HG03469 (cell line): ENCODE data around the gene CCSER1.

Experiments used
- ATAC-seq: cut with Tn5 transposase; IDR thresholded peaks from one replicate; pipeline ENCODE4 v1.9.1; 2021; ENCODE audit warnings: mild to moderate bottlenecking, moderate library complexity, moderate number of reproducible peaks; ENCODE audit not compliant: unreplicated experiment

Gene CCSER1

DNA sequence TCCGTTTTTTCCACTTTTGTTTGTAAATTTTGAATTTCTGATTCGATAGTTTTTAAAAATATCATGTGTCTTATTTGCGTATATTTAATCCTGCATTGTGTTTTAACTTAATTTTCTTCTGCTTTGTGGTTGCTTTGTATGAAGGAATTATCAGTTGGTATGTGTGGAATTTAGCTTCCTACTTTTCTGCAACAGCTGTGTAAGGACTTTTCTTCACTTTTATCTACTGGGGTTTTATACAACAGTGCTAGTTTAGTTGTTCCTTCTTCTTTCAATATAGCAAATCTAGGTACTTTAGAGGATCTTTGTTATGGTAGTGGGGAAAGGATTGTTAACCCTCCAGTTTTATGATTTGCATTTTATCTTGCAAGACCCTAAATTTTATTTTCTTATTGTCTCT is 410.3 kb downstream of the CCSER1 start:
- ATAC-seq, result no peak

DNA sequence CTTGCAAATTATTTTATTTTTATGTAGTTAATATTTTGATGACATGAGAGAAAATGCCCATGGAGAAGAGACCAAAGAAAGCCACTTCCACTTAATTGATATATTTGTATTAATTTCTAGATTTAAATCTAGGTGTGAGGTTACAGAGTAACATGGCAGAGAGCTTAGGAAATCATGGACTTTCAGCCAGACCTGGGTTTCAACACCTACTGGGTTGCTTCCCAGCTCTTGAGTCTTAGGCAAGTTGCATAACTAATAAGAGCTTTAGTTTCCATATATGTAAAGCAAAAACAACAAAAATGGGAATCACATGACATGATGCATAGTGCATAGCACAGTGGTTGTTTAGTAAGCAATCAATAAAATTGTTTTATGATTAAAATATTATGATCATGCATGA is 413.3 kb downstream of the CCSER1 start:
- ATAC-seq, result no peak

DNA sequence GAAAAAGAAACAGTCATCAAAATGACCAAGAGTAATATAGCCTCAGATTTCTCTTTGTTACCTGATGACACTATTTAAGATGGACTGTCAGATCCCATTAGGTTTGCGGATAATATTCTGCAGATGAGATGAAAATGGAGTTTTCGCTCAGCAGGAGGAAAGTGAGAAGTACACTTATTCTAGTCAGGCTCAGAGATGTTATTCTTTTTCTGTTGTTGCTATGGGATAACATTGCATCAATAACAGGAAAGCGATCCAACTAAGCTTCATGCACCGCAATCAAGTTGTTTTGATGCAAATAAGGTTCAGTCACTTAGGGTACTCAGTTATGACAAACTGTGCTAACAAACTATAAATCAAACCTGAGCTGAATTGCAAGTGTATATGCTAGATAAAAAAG is 415.0 kb downstream of the CCSER1 start:
- ATAC-seq, result no peak

DNA sequence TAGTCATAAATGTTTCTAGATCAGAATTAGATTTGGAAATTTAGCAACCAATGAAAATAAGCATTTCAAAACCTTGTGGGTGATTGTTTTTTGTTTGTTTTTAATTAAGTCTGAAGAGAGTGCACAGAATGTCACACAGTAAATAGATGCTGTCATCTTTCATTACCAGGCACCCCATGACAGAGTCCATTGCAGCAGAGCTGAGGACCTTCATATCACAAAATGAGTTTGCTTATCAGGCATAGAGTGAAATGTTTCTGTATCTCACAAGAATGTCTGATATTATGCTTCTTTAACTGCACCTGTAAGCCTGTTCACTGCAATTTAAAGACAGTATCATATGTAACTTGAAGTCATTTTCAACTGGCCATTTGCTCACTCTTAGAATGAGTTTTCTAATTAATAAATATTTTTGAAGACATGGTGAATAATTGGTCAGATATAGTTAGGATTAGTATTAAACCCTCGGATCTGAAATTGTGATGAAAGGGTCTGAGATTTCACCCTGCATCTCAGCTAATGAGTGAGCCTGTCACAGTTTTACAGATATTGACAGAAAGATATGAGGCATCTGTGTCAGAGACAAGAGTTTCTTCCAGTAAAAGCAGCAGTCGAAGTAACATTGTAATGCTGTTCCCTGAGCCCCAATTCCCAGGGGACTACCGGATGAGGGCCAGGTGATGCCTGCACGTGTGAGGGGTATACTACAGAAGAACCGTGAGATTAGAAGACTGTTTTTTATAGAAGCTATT is 416.4 kb downstream of the CCSER1 start:
- ATAC-seq, result no peak

DNA sequence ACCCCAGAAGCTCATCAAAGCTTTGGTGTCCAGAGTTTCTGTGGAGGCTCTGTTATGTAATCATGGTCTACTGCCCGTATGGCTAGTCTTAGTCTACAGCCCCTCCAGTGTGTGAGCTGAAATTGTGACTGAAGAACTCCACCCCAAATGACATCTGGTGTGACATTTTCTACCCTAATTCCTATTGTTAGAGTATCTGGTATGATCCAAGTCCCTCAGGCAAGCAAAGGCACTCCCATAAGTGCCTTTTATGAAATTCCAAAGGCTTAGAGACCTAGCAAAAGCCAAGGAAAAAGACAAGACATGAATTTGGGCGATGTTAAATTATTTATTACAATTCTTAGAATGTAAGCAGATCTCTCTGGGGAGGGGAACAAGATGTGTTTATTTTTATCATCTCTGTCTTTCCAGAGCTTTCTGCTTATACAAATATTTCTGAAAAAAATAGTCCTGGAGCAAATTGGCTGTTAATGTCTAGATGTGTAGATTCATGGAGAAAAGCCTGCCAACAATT is 417.4 kb downstream of the CCSER1 start:
- ATAC-seq, result no peak

DNA sequence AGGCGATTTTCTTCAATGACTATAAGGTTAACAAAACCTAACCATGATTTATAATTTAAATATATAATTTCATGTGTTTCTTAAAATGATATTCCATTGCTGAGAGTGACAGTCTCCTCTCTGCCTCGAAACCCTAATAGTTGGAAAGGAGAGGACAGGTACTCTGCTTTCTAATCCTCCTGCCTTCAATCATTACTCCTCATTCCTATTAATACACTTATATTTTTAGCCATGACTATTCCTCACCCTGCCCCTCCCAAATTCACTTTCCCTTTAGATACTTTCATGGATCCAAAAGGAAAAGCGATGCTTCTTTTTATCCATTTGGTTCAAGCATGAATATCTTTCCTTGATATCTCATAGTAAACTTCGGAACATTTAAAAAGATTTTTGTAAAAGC is 418.2 kb downstream of the CCSER1 start:
- ATAC-seq, result no peak

DNA sequence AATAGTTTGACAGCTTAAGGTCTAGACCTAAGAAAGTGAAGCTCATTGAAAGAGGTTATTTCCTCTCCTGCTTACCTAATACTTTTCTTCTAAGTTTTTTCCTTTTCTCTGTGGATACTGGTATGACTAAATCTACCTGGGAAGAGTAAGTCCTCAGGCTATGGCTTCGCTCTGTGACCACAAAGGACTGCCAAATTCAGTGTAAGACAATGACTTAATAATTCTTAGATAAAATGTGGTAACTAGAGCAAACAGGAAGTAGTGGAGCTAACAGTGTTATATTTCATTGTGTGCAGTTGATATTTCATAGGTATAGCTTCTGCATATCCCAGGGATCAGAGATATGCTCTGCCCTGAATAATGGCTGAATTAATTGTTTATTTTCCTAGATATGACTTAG is 418.9 kb downstream of the CCSER1 start:
- peak; percentile 44 for ATAC-seq

DNA sequence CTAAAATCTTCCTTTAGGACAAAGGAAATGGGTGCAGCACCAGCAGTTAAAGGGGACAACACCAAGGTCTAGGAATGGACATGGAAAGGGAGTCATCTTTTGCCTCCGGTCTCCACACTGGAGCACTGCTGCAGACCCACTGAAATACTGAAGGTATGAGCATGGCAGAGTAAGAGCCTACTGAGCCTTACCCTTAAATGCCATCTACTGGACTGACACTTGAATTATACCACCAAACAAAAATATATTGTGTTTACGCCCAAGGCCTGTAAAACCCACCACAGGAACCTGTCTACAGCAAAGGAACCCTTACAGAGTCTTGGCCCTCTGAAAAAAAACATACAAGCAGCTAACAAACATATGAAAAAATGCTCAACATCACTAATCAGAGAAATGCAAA is 443.4 kb downstream of the CCSER1 start:
- no peak for ATAC-seq

DNA sequence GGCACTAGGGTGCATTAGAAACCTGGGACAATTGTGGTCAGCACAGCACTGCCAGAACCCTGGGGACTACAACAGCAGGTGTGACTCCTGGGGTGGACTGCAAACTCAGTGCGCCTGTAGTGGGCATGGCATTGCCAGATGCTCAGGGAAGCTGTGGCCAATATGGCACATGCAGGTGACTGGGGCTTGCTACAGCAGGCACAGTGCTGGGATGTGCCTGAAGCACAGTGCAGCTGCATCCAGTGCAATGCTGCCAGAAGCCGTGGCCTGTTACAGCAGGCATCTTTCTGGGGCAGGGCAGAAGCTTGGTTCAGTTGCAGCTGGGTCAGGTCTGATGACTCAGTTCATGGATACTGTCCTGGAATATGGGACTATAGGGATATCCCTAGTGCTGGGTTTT is 445.8 kb downstream of the CCSER1 start:
- no peak for ATAC-seq

DNA sequence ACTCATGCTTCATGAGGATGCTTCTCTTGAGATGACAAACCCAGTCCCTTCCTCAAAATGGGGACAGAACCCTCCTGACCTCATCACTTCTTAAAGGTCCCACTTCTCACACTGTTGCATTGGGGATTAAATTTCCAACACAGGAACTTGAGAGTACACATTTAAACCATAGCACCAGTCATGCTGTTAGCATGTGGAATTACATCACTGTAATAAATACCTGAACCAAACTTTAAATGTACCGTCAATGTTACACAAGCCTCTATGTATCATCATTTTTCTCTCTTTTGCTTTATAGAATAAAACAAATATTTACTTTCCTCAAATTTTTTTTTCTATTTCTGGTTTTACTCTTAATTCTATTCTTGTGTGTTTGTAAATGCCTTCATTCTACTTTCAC is 448.2 kb downstream of the CCSER1 start:
- ATAC-seq, result no peak

DNA sequence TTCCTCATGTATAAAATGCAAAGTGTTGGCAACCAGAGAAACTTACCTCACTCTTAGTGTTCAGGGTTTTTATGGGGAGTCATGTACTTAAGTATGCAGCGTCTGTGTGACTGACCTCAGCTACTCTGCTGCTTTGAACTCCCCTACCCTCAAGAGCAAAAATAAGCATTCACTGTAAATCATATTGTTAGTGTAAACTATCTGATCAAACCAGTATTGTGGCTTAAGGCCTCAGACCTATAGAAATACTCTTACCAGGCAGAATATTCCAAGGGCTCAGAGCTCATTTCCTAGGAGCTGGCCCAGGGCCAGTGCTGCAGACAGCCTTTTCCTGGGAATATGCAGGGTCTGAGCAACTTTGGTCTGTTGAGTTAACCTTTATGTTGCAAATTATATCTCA is 453.1 kb downstream of the CCSER1 start:
- no peak for ATAC-seq

DNA sequence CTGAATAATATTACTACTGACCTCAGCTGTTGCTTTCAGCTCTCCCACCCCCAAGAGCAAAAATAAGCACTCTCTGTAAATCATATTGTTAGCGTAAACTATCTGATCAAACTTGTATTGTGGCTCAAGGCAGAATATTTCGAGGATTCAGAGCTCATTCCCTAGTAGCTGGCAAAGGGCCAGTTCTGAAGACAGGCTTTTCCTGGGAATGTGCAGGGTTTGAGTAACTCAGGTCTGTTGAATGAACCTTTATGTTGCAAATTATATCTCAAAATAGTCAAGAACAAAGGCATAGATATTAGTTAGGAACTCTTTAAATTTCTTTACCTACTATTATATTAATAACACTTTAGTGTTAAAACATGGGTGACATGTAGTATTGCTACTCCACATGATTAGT is 454.9 kb downstream of the CCSER1 start:
- ATAC-seq, result no peak

DNA sequence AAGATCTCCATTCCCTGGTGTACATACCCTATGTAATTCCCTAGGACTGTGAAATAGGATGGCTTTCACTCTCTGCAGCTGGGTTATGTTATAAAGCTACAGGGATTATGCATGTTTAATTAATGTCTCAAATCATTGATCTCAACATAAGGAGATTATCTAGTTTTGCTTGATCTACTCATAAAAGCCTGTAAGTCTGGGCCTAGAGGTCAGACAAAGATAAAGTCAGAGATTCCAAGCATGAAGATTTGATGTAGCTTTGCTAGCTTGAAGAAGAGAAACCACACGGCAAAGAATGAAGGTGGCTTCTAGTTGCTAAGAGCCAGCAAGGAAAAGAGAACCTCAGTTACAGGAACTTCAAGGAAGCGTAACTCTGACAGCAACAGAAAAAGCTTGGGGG is 456.9 kb downstream of the CCSER1 start:
- no peak for ATAC-seq

DNA sequence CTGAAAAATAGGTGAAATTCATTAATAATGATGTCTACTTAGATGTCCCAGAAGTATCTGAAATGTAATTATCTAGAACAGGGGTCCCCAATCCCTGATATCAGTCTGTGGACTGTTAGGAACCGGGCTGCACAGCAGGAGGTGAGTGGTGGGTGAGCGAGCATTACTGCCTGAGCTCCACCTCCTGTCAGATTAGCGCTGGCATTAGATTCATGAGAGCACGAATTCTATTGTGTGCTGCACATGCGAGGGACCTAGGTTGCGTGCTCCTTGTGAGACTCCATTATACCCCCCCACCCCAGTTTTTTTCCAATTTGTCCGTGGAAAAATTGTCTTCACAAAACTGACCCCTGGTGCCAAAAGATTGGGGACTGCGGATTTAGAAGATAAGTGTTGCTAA is 458.8 kb downstream of the CCSER1 start:
- no peak for ATAC-seq

DNA sequence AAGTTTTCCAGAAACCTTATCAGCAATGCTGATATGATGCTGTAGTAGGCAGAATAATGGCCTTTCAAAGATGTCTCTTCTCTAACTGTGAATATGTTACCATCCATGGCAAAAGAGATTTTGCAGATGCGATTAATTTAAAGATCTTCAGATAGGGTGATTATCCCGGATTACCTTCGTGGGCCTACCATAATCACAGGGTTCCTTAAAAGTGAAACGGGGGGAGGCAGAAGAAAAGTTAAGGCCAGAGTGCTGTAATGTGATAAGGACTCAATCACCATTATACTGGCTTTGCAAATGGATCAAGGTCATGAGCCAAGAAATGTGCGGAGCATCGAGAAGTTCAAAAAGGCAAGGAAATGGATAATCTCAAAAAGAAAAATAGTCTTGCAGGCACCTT is 459.6 kb downstream of the CCSER1 start:
- ATAC-seq, result no peak

DNA sequence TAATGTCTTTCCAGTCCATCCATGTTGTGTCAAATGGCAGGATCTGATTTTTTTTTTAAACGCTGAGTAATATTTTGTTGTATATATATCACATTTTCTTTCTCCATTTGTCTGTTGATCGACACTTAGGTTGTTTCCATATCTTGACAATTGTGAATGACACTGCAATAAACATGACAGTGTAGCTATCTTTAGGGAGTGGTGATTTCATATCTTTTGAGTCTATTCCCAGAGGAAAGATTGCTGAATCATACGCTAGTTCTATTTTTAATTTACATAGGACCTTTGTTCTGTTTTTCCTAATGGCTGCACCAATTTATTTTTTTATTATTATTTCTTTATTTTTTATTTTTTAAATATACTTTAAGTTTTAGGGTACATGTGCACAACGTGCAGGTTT is 470.7 kb downstream of the CCSER1 start:
- ATAC-seq, result no peak

DNA sequence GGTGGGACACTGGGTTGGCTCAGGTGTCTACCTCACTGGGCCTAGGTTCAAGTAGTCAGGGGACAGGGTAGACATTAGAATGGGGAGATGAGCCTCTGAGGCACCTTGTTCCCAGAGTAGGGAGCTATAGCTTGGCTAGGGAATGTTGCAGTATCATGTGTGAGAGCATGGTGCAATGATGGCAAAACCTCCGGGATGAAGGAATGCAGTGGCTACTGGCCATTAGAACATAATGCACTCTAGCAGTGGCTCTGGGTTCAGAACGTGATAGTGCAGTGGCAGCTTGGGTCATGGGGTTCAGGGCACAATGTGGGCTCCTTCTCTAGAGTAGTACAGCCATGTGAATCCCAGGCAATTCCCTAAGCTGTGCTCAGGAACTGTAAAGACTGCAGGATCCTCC is 471.5 kb downstream of the CCSER1 start:
- no peak for ATAC-seq

DNA sequence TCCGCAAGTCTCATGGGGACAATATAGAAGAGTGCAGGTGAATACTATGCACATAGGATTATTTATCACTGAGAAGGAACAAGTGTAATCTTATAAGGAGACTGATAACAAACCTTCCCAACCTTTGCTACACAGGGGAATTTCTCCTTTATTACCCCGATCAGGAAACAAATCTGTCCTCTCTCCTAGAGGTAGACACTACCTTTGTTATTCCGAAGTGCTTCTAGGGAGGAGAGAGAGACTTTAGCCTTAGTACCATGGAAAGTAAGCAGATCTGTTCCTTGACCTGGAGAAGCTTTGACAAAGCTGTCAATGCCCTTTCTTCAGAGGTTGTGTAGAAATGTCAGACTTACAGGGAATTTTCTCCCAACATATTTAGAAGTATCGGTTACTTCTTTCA is 475.5 kb downstream of the CCSER1 start:
- no peak for ATAC-seq

DNA sequence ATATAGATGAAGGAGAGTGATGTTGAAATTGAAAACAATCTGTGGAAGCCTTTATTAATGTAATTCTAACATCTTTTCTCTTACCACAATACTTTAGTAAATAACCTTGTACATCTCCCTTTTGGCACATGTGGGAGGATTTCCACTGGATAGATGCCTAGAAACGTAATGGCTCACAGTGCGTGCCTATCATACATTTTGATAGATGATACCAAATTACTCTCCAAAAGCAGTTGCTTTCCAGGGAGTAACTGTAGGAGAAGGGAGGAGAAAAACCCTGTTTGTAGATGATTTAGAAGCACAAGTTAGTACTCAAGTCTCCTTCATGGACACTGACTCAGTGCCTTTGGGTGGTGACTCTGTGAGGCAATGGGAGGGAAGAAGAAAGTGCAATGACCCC is 476.3 kb downstream of the CCSER1 start:
- ATAC-seq, result no peak

DNA sequence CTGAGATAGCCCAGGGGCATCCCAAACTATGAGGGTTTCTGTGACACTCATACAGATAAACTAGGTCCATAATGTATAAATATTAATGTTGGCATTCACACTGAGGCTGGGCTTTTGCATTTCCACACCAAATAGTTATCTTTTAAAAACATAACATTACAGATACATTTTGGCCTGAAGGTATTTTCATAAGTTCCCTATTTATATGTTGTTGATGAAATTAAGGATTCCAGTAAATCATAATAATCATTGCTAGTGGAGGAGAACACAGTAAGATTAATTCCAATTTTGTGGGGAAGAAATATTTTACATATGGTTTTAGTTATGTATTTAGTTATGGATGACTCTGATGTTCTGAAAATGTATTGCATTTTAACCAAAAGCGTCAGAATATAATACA is 479.6 kb downstream of the CCSER1 start:
- no peak for ATAC-seq

DNA sequence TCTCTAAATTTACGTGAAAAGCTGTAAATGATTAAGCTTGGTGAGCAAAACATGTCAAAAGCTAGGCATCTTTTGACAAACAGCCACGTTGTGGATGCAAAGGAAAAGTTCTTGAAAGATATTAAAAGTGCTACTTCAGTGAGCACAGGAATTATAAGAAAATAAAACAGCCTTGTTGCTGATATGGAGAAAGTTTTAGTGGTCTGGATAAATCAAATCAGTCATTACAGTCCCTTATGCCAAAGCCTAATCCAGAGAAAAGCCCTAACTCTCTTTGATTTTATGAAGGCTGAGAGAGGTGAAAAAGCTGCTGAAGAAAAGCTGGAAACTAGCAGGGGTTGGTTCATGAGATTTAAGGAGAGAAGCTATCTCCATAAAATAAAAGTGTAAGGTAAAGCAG is 487.2 kb downstream of the CCSER1 start:
- no peak for ATAC-seq

DNA sequence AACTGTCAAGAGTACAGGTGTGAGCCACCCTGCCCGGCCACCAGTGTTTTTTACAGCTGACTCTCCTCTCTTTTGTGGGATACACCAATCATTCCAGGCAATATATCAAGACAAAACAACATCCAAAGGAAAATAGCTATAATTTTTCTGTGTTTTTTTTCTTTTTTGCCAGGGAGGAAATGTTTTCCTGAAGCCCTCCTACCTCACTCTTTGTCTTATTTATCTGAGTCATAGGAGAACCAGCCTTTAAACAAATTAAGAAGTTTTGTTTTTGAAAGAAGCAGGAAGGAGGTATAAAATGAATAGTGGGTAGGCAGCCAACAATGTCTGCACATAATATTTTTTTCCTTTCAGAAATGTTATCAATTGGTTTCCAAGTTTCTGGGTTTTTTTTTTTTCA is 493.9 kb downstream of the CCSER1 start:
- ATAC-seq, result no peak

DNA sequence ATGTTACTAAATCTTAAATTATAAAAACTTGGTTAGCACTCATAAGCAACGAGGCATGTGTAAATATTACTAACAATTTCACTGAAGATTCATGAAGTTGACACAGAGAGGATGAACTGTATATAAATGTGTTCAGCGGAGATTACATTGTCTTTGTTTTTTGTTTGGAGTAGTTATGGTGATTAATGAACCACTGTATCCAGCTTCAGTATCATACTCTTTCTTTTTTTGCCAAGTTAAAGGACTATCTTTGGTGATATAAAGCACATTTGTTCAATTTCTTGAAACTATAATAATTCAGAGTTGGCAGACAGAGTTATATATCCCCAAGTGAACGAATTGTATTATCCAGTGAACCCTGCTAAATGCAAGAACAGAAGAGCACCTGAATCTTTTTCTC is 497.6 kb downstream of the CCSER1 start:
- no peak for ATAC-seq
